MCF 10A (cell line): ENCODE results near the gene SMIM41. TPM values are rescaled to one million over a fixed set of nuclear protein-coding genes. Genes with fewer than 3 reads are reported as not detected.

ENCODE experiments used
- BruUV-seq: library from RNA; stranded (reverse); fragments of 400-500 nt; replicated peaks from 2 replicates; lab custom pipeline; 2021; lab: Mats Ljungman, UMichigan
- CTCF ChIA-PET: fragments of 300-600 bp; sonication (Branson Sonifier 250); formaldehyde crosslinking; extraction: SDS; loops from one replicate; lab custom pipeline; 2021; ENCODE audit warnings: antibody characterized with exemption, inconsistent platforms; lab: Yijun Ruan, JAX
- POLR2A ChIA-PET: fragments of 300-600, 350-650 bp; sonication (Branson Sonifier 250); formaldehyde crosslinking; extraction: SDS; loops from one replicate; lab custom pipeline; 2020; ENCODE audit warnings: antibody characterized with exemption, inconsistent platforms; lab: Yijun Ruan, JAX
- DNase-seq: peaks from one replicate; pipeline ENCODE4 v3.0.0-alpha.2; 2018; ENCODE audit not compliant: unreplicated experiment
- H3K27ac Mint-ChIP-seq: one replicate; pipeline ENCODE4 v1.8.0; 2022; ENCODE audit warnings: mild to moderate bottlenecking, low read depth, mixed read lengths; ENCODE audit not compliant: unreplicated experiment
- H3K27me3 Mint-ChIP-seq: one replicate; pipeline ENCODE4 v1.8.0; 2022; ENCODE audit warnings: mixed read lengths; ENCODE audit not compliant: insufficient read depth, unreplicated experiment
- H3K36me3 Mint-ChIP-seq: one replicate; pipeline ENCODE4 v1.8.0; 2022; ENCODE audit warnings: mild to moderate bottlenecking, moderate library complexity, mixed read lengths; ENCODE audit not compliant: insufficient read depth, unreplicated experiment
- H3K4me1 Mint-ChIP-seq: one replicate; pipeline ENCODE4 v1.8.0; 2022; ENCODE audit warnings: mixed read lengths; ENCODE audit not compliant: insufficient read depth, unreplicated experiment
- H3K4me3 Mint-ChIP-seq: one replicate; pipeline ENCODE4 v1.8.0; 2022; ENCODE audit warnings: mild to moderate bottlenecking, moderate library complexity, mixed read lengths; ENCODE audit not compliant: unreplicated experiment
- H3K9me3 Mint-ChIP-seq: one replicate; pipeline ENCODE4 v1.8.0; 2022; ENCODE audit warnings: mixed read lengths; ENCODE audit not compliant: unreplicated experiment
- intact Hi-C: fragments of 100-400 bp; cut with micrococcal nuclease; formaldehyde crosslinking; loops from 2 replicates; pipeline ENCODE4 v1.14.1; 2022
- total RNA-seq: library from RNA; stranded (reverse); gene quantifications from 2 replicates; pipeline ENCODE4 v1.2.3, GENCODE V29; 2022
- TF ChIP-seq, protein P1 (sequence below): fragments of 200-600 bp; IDR thresholded peaks from one replicate; pipeline ENCODE4 v1.8.0; 2022; ENCODE audit warnings: antibody characterized with exemption, mild to moderate bottlenecking; ENCODE audit not compliant: unreplicated experiment

SMIM41 gene
- total RNA-seq, 1 experiment from 2014 or later: not detected

DNA sequence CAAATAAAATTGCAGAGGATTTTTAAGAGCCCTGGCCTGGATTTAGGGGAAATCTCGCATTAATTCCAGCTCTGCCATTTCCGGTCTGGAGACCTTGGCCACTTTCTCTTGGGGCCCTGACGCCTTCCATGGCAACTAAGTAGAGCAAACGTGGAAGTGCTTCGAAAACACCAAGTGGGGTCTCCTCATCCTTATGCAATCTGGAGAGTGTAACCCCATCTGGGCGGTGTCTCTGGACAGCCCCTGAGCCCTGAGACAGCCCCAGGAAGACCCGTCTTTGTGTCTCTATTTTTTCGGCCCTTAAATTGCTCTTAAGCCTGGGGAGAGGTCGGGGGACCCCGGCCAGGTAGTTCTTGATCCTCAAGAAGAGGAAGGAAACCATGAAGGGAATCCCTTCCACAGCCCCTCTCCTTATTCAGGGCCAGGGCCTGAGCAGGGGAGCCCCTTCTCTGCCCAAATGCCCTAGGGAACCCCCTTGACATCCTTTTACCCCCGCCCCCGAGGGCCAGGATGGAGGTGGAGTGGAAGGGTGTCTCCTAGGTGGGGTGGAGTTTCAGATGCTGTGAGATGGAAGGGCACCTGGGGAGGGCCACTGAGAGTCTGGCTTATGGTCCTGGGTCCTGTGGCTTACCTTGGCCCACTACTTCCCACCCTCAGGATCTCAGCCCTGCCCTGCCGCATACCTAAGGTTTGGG, 45.9 kb upstream of the SMIM41 start:
- Mint-ChIP-seq H3K27me3 (peaks cover 10% of the 10 kb centered on the region), H3K9me3 (no peaks in the 10 kb centered on the region), H3K4me3 (peak overlapping the region; percentile 71), H3K36me3 (no peaks in the 10 kb centered on the region), H3K27ac (peak overlapping the region; percentile 83), H3K4me1 (peaks cover 10% of the 10 kb centered on the region)
- TSS peak; percentile 98 for BruUV-seq
- TF ChIP-seq, protein P1, sequence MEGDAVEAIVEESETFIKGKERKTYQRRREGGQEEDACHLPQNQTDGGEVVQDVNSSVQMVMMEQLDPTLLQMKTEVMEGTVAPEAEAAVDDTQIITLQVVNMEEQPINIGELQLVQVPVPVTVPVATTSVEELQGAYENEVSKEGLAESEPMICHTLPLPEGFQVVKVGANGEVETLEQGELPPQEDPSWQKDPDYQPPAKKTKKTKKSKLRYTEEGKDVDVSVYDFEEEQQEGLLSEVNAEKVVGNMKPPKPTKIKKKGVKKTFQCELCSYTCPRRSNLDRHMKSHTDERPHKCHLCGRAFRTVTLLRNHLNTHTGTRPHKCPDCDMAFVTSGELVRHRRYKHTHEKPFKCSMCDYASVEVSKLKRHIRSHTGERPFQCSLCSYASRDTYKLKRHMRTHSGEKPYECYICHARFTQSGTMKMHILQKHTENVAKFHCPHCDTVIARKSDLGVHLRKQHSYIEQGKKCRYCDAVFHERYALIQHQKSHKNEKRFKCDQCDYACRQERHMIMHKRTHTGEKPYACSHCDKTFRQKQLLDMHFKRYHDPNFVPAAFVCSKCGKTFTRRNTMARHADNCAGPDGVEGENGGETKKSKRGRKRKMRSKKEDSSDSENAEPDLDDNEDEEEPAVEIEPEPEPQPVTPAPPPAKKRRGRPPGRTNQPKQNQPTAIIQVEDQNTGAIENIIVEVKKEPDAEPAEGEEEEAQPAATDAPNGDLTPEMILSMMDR: no peak
- POLR2A ChIA-PET: interaction anchor here (1.0 to 3.2 kb wide), 10 partner anchors 10 to 662 kb away, joined by 3 to 36 read pairs (median 6); partner anchors contain the start of genes ATG101, KRT6A and NR4A1
- intact Hi-C loops: no loop called here
- CTCF ChIA-PET: interaction anchor here (4.3 to 17.1 kb wide), 3 partner anchors 9 to 42 kb away, joined by 19 to 560 read pairs (median 258); partner anchors contain the start of genes ATG101 and SMIM41
- DNase-seq: no peak

DNA sequence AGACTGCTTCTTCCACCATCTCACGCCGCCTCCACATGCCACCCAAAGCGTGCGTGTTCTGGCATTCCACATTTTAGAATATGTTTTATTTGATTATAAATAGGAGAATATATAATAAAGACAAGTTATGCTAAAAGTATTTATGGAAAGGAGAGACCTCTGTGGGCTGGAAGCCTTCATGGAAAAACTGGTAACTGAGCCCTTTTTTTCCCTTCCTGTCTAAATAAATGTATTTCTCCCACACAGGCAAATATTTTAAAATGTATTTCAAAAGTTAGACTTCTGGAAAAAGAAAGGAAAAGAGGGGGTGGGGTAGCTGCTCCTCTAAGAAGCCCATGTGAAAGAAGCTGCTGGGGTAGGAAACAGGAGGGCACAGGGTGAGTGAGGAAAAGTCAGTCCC, 44.3 kb upstream of the SMIM41 start:
- intact Hi-C loops: no loop called here
- H3K4me1 Mint-ChIP-seq: peaks cover 10% of the 10 kb centered on the region
- ChIA-PET POLR2A (no interaction called here), CTCF (interaction anchor here (2.2 to 4.3 kb wide), 2 partner anchors 10 to 11 kb away, joined by 11 to 19 read pairs; no protein-coding TSS in a partner anchor)
- no peak overlapping the region for H3K27ac Mint-ChIP-seq
- no peaks in the 10 kb centered on the region for H3K36me3 Mint-ChIP-seq
- no peak overlapping the region for H3K4me3 Mint-ChIP-seq
- H3K27me3 Mint-ChIP-seq: peaks cover 10% of the 10 kb centered on the region
- DNase-seq: no peak
- H3K9me3 Mint-ChIP-seq: no peaks in the 10 kb centered on the region
- no TSS peak for BruUV-seq
- TF ChIP-seq, protein P1: no peak

DNA sequence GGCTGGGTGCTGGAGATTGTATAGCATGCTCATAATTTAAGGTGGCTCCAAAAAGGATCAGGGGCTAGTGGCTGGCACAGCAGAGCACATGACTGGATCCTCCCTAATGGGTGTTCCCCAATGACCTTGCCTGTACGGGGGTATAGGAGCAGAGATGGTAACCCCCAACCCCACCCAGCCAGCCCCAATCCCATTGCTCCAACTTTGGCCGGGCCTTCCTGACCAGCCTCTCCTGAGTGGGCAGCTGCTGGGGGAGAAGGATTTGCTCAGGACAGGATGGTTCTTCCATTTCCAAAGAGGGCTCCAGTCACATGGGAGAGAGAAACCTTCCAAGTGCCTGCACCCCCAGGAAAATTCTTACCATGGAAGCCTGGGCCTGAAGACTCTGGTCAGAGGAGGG, 43.6 kb upstream of the SMIM41 start:
- no peak overlapping the region for H3K4me3 Mint-ChIP-seq
- no peak overlapping the region for H3K27ac Mint-ChIP-seq

More for the DNA sequence above, 43.6 kb upstream of the SMIM41 start:
- no peak for DNase-seq
- Mint-ChIP-seq H3K27me3 (peaks cover 10% of the 10 kb centered on the region), H3K36me3 (no peaks in the 10 kb centered on the region), H3K9me3 (no peaks in the 10 kb centered on the region), H3K4me1 (peaks cover 10% of the 10 kb centered on the region)
- no TSS peak for BruUV-seq
- ChIA-PET CTCF (interaction anchor here (2.2 kb wide), 1 partner anchor 10 kb away, joined by 11 read pairs; no protein-coding TSS in a partner anchor), POLR2A (interaction anchor here (1.4 kb wide), 1 partner anchor 34 kb away, joined by 5 read pairs; the partner anchor contains the start of gene ATG101)
- intact Hi-C loops: no loop called here
- TF ChIP-seq, protein P1: no peak
